ENCODE results near the gene FOXD4.
"Not testable (repeated sequence)": the region's sequence is repeated elsewhere in the genome, so short reads cannot be mapped to it uniquely, and the experiment has no call there.

FOXD4 gene

GRCh38 chr9:73076-73899, 44.9 kb downstream of the FOXD4 start:
- not testable (repeated sequence) for H3K36me3 ChIP-seq (replicated peaks; ENCODE audit: insufficient read depth, low read length); H3K27me3 ChIP-seq (replicated peaks; ENCODE audit: insufficient read depth, low read length); H3K9me3 ChIP-seq (replicated peaks; ENCODE audit: insufficient read depth, low read length); H3K27ac ChIP-seq (ENCODE audit: low read length); H3K79me2 ChIP-seq (ENCODE audit: low read length); H4K20me1 ChIP-seq (ENCODE audit: insufficient read depth, low read length); H3F3A ChIP-seq (ENCODE audit: insufficient read depth, low read length); H3K9me2 ChIP-seq (replicated peaks; ENCODE audit: insufficient read depth, low read length); H3K4me1 ChIP-seq (ENCODE audit: low read length); H3K4me3 ChIP-seq (ENCODE audit: low read length); H2AFZ ChIP-seq (ENCODE audit: low read length); H3K9ac ChIP-seq (ENCODE audit: low read length); DNase-seq
- peak overlapping the region; percentile 24; the same call in 1 of the 2 replicates for H3K4me2 ChIP-seq (ENCODE audit: low read depth, low read length)
